DMS114 treated with DMSO at 0.1 percent for 48 hours (cell line): ENCODE data around the gene CSNK1E.
A peak's percentile ranks its signal among the peaks of the same experiment; 100 is the strongest.
"Not testable (repeated sequence)": the region's sequence is repeated elsewhere in the genome, so short reads cannot be mapped to it uniquely, and the experiment has no call there.

ENCODE experiments used
- DNase-seq: peaks from one replicate; lab custom pipeline; 2025; ENCODE audit not compliant: unreplicated experiment; lab: John Stamatoyannopoulos, UW

The CSNK1E gene

GRCh38 chr22:38317122-38317994, at the start of gene CSNK1E:
CSNK1E (minus strand) TSS chr22:38317433; CDS start chr22:38314157, 3,276 bp downstream.
- peak; percentile 10 for DNase-seq

GRCh38 chr22:38365829-38366228, 48.6 kb upstream of the CSNK1E start:
- not testable (repeated sequence) for DNase-seq

GRCh38 chr22:38365174-38365573, 47.9 kb upstream of the CSNK1E start:
- DNase-seq: not testable (repeated sequence)

- not testable (repeated sequence) for DNase-seq
Measured at GRCh38 chr22:38360560-38360959, 43.3 kb upstream of the CSNK1E start.

- not testable (repeated sequence) for DNase-seq
Measured at GRCh38 chr22:38359817-38360216, 42.6 kb upstream of the CSNK1E start.

GRCh38 chr22:38357971-38358370, 40.7 kb upstream of the CSNK1E start:
- DNase-seq: not testable (repeated sequence)

GRCh38 chr22:38355275-38355674, 38.0 kb upstream of the CSNK1E start:
- no peak for DNase-seq

- DNase-seq: no peak
Measured at GRCh38 chr22:38353701-38354100, 36.5 kb upstream of the CSNK1E start.

GRCh38 chr22:38353142-38353629, 36.0 kb upstream of the CSNK1E start:
- DNase-seq: peak; percentile 17

- DNase-seq: no peak
Measured at GRCh38 chr22:38352436-38352835, 35.2 kb upstream of the CSNK1E start.

- DNase-seq: no peak
Measured at GRCh38 chr22:38350444-38351359, 33.5 kb upstream of the CSNK1E start.

GRCh38 chr22:38348751-38349496, 31.7 kb upstream of the CSNK1E start:
- DNase-seq: no peak

GRCh38 chr22:38347944-38348750, 30.9 kb upstream of the CSNK1E start:
- DNase-seq: no peak

GRCh38 chr22:38347181-38347943, 30.1 kb upstream of the CSNK1E start:
- DNase-seq: no peak

- DNase-seq: no peak
Measured at GRCh38 chr22:38346506-38346905, 29.3 kb upstream of the CSNK1E start.

- no peak for DNase-seq
Measured at GRCh38 chr22:38345782-38346181, 28.5 kb upstream of the CSNK1E start.

- not testable (repeated sequence) for DNase-seq
Measured at GRCh38 chr22:38339893-38340292, 22.7 kb upstream of the CSNK1E start.

GRCh38 chr22:38338772-38339379, 21.6 kb upstream of the CSNK1E start:
- DNase-seq: no peak

GRCh38 chr22:38336699-38337098, 19.5 kb upstream of the CSNK1E start:
- no peak for DNase-seq
